HepG2 (cell line): ENCODE data around the gene CLK4. TPM values are rescaled to one million over a fixed set of nuclear protein-coding genes. Genes with fewer than 3 reads are reported as not detected.
A peak's percentile ranks its signal among the peaks of the same experiment; 100 is the strongest.

Experiments used
- ATAC-seq: fragments of 200-7000 bp; cut with Tn5 transposase; 3 replicates; pipeline ENCODE4 v1.9.1; 2020; ENCODE audit warnings: mild to moderate bottlenecking, moderate library complexity
- BruUV-seq: library from RNA; stranded (reverse); fragments of 400-500 nt; replicated peaks from 2 replicates; lab custom pipeline; 2021; lab: Mats Ljungman, UMichigan
- CTCF ChIA-PET: fragments of 300-600 bp; formaldehyde crosslinking; extraction: SDS; loops from one replicate; lab custom pipeline; 2021; ENCODE audit warnings: low total read pairs, inconsistent platforms, low intra/inter-chr PET ratio; lab: Yijun Ruan, JAX
- POLR2A ChIA-PET: fragments of 350-600 bp; sonication (Branson Sonifier 250); formaldehyde crosslinking; loops from one replicate; lab custom pipeline; 2020; ENCODE audit warnings: antibody characterized with exemption, inconsistent platforms; lab: Yijun Ruan, JAX
- DNase-seq: peaks from one replicate; pipeline ENCODE4 v3.0.0-alpha.2; 2015; ENCODE audit warnings: low spot score
- FAIRE-seq: peaks from 3 replicates; lab custom pipeline; 2011; peaks lifted over from hg19 to GRCh38; lab: Jason Lieb, UNC
- H2AFZ ChIP-seq: one replicate; pipeline ENCODE4 v1.6.1; 2011; ENCODE audit warnings: low read length, inconsistent platforms
- H3K27ac ChIP-seq: fragments of 300-600 bp; 3 replicates; pipeline ENCODE4 v1.8.0; 2011; ENCODE audit warnings: mixed run types, mild to moderate bottlenecking, mixed read lengths, low read length, inconsistent platforms; ENCODE audit not compliant: insufficient read depth; ENCODE audit errors: extremely low read length
- H3K27me3 ChIP-seq, 2 experiments: fragments of 200-600 bp in 1 of 2; 2 replicates in 1 of 2; 3 replicates in 1 of 2; pipeline versions ENCODE4 v1.6.0 to v1.8.0; 2011; ENCODE audit warnings: low read length in 2 of 2, mild to moderate bottlenecking in 2 of 2, moderate library complexity in 2 of 2, inconsistent platforms in 1 of 2; ENCODE audit not compliant: insufficient read depth in 2 of 2, control insufficient read depth in 1 of 2
- H3K36me3 ChIP-seq, 2 experiments: fragments of 200-600 bp in 1 of 2; replicated peaks in 1 of 2; 2 replicates in 1 of 2; 3 replicates in 1 of 2; pipeline versions ENCODE4 v1.5.1 to v1.8.0; 2011; ENCODE audit warnings: low read length in 2 of 2, inconsistent platforms in 1 of 2; ENCODE audit not compliant: insufficient read depth in 2 of 2, control insufficient read depth in 1 of 2
- H3K4me1 ChIP-seq: 2 replicates; pipeline ENCODE4 v1.5.1; 2012; ENCODE audit warnings: low read length, inconsistent platforms; ENCODE audit not compliant: insufficient read depth
- H3K4me2 ChIP-seq: 2 replicates; pipeline ENCODE4 v1.6.0; 2011; ENCODE audit warnings: low read depth, low read length, inconsistent platforms
- H3K4me3 ChIP-seq, 3 experiments: fragments of 200-600 bp in 1 of 3; sonication (generic), shearing (Covaris generic) in 1 of 3; replicated peaks in 1 of 3; 2 replicates each; pipeline ENCODE4 v1.5.1; 2011 to 2016; ENCODE audit warnings: low read length in 3 of 3, inconsistent platforms in 2 of 3, low read depth in 2 of 3, mild to moderate bottlenecking in 2 of 3, control low read depth in 1 of 3, mixed read lengths in 1 of 3; ENCODE audit not compliant: insufficient read depth in 1 of 3
- H3K79me2 ChIP-seq: one replicate; pipeline ENCODE4 v1.6.1; 2011; ENCODE audit warnings: low read length, inconsistent platforms; ENCODE audit not compliant: insufficient read depth
- H3K9ac ChIP-seq: 2 replicates; pipeline ENCODE4 v1.6.0; 2011; ENCODE audit warnings: mild to moderate bottlenecking, low read depth, low read length, inconsistent platforms; ENCODE audit not compliant: insufficient read depth
- H3K9me3 ChIP-seq: 2 replicates; pipeline ENCODE4 v1.5.1; 2012; ENCODE audit warnings: mild to moderate bottlenecking, low read length
- H4K20me1 ChIP-seq: 2 replicates; pipeline ENCODE4 v1.6.0; 2011; ENCODE audit warnings: inconsistent platforms, mild to moderate bottlenecking, low read length, moderate library complexity; ENCODE audit not compliant: insufficient read depth
- CAMTA2 ChIP-seq: sonication (generic); formaldehyde crosslinking; IDR thresholded peaks from 2 replicates; pipeline ENCODE4 v1.4.0; 2020; ENCODE audit warnings: mild to moderate bottlenecking, missing genetic modification reagents, borderline replicate concordance
- FOXJ3 ChIP-seq: sonication (generic); formaldehyde crosslinking; IDR thresholded peaks from 2 replicates; pipeline ENCODE4 v1.4.0; 2020; ENCODE audit warnings: missing genetic modification reagents, mild to moderate bottlenecking, borderline replicate concordance
- MEIS2 ChIP-seq: sonication (generic); formaldehyde crosslinking; IDR thresholded peaks from 2 replicates; pipeline ENCODE4 v1.9.0; 2021; ENCODE audit warnings: mild to moderate bottlenecking, missing genetic modification reagents
- MYNN ChIP-seq: sonication (generic); formaldehyde crosslinking; IDR thresholded peaks from 2 replicates; pipeline ENCODE4 v1.4.0; 2020; ENCODE audit warnings: mild to moderate bottlenecking, low read depth, missing genetic modification reagents
- REPIN1 ChIP-seq: sonication (generic); formaldehyde crosslinking; IDR thresholded peaks from 2 replicates; pipeline ENCODE4 v1.8.0; 2022; ENCODE audit warnings: missing genetic modification reagents, low read depth, mild to moderate bottlenecking, borderline replicate concordance
- SMARCE1 ChIP-seq: fragments of 450-650 bp; IDR thresholded peaks from 2 replicates; pipeline ENCODE4 v1.6.1; 2017; ENCODE audit warnings: borderline replicate concordance
- SNAPC2 ChIP-seq: sonication (generic); formaldehyde crosslinking; IDR thresholded peaks from 2 replicates; pipeline ENCODE4 v1.8.1; 2022; ENCODE audit warnings: mild to moderate bottlenecking, missing genetic modification reagents
- TAF1 ChIP-seq: sonication (generic); formaldehyde crosslinking; IDR thresholded peaks from 2 replicates; pipeline ENCODE4 v1.4.0; 2020; ENCODE audit warnings: missing genetic modification reagents
- ZGPAT ChIP-seq: IDR thresholded peaks from 2 replicates; pipeline ENCODE4 v1.6.1; 2016; ENCODE audit warnings: mild to moderate bottlenecking
- ZNF383 ChIP-seq: sonication (generic); formaldehyde crosslinking; IDR thresholded peaks from 2 replicates; pipeline ENCODE4 v1.4.0; 2020; ENCODE audit warnings: missing genetic modification reagents, mild to moderate bottlenecking, borderline replicate concordance
- ZNF619 ChIP-seq: sonication (generic); formaldehyde crosslinking; IDR thresholded peaks from 2 replicates; pipeline ENCODE4 v1.4.0; 2020; ENCODE audit warnings: mild to moderate bottlenecking, missing genetic modification reagents
- ZNF629 ChIP-seq: sonication (generic); formaldehyde crosslinking; conservative IDR thresholded peaks from 2 replicates; pipeline ENCODE4 v1.5.0; 2020; ENCODE audit warnings: missing genetic modification reagents
- ZNF674 ChIP-seq: sonication (generic); formaldehyde crosslinking; IDR thresholded peaks from 2 replicates; pipeline ENCODE4 v1.5.0; 2020; ENCODE audit warnings: low read depth, mild to moderate bottlenecking, missing genetic modification reagents
- ZNF768 ChIP-seq: sonication (generic); formaldehyde crosslinking; IDR thresholded peaks from 2 replicates; pipeline ENCODE4 v1.4.0; 2020; ENCODE audit warnings: missing genetic modification reagents
- ZSCAN20 ChIP-seq: sonication (generic); formaldehyde crosslinking; IDR thresholded peaks from 2 replicates; pipeline ENCODE4 v1.4.0; 2020; ENCODE audit warnings: missing genetic modification reagents, mild to moderate bottlenecking, borderline replicate concordance
- WGBS: methylation state at CpG from one replicate; pipeline ENCODE4 v1.1.6; 2017; ENCODE audit warnings: low lambda C conversion rate; 5-methylcytosine and 5-hydroxymethylcytosine counted together
- in situ Hi-C: cut with HindIII; loops from 2 replicates; pipeline ENCODE4 v1.10.0; 2017; ENCODE audit warnings: low pct_unique_long_range_greater_than_20kb; ENCODE audit not compliant: extremely low pct_ligation_motif_present
- intact Hi-C: fragments of 100-400 bp; cut with micrococcal nuclease; formaldehyde crosslinking; loops from one replicate; pipeline ENCODE4 v1.10.0; 2022; ENCODE audit not compliant: unreplicated experiment
- polyA plus RNA-seq, 8 experiments: library from polyadenylated mRNA; depleted of rRNA in 3 of 8; stranded (reverse) in 7 of 8; unstranded in 1 of 8; fragments of >200 nt; fragmentation: Illumina TruSeq in 4 of 8; extraction: Trizol in 4 of 8; gene quantifications; 2 replicates each; pipeline versions ENCODE4 v1.2.1 to v1.2.3, GENCODE V29; 2011 to 2016; ENCODE audit warnings: low read depth in 4 of 8, missing spikeins in 1 of 8, mixed read lengths in 1 of 8; ENCODE audit not compliant: insufficient read depth in 1 of 8
- total RNA-seq, 5 experiments: library from RNA; depleted of rRNA; stranded (reverse); fragments of >200 nt; fragmentation: Illumina TruSeq; extraction: Trizol; gene quantifications; 2 replicates each; pipeline ENCODE4 v1.2.3, GENCODE V29; 2016; ENCODE audit warnings: low read depth in 1 of 5
- TF ChIP-seq, protein P1 (sequence below): sonication (generic); formaldehyde crosslinking; IDR thresholded peaks from 2 replicates; pipeline ENCODE4 v1.9.0; 2021; ENCODE audit warnings: mild to moderate bottlenecking, missing genetic modification reagents

Gene CLK4
- total and polyA plus RNA-seq, 2 of the 13 experiments (the other 11 are each of a cell fraction or from before 2014, with no cell fraction given) = 17.7 to 18.4 TPM

DNA sequence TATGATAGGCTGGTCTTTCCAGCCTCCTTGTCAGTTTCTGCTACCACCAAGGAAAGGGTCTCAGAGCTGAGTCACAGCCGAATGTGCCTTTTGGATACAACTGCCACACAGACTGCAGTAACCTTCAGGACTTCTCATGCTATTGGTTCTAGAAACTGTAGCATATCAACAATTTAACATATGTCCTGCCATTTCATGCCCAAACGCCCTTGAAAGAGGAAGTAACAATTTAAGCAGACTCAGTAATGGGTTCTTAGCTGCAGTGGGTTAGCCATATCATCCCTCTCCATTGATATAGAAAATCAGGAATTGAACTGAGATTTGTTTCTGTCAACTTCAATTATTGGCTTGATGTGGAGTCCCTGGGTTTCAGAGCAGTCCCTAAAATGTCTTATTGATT is 4.1 kb upstream of the CLK4 start:
- intact Hi-C loops (no loop called here), in situ Hi-C loops (no loop called here)
- Histone ChIP-seq H3K36me3 (no peaks in the 10 kb centered on the region), H3K4me1 (peaks cover 54% of the 10 kb centered on the region), H3K79me2 (peaks cover 5% of the 10 kb centered on the region), H3K27me3 (no peaks in the 10 kb centered on the region; a peak in 1 of 5 replicates), H3K27ac (peak overlapping the region; percentile 66), H3K9me3 (no peaks in the 10 kb centered on the region), H2AFZ (no peak overlapping the region), H3K4me2 (peak overlapping the region; percentile 55), H4K20me1 (no peaks in the 10 kb centered on the region), H3K9ac (peak overlapping the region; percentile 30), H3K4me3 (peak overlapping the region in 1 of 3 experiments; percentile 23; a peak in 1 of 6 replicates)
- ChIA-PET POLR2A (interaction anchor here (1.1 kb wide), 1 partner anchor 8 kb away, joined by 4 read pairs; no protein-coding TSS in a partner anchor), CTCF (no interaction called here)
- 6% methylated on average over 2 of the region's 2 CpGs for WGBS
- FAIRE-seq (no peak), ATAC-seq (no peak), DNase-seq (no peak)
- no TSS peak for BruUV-seq
- TF ChIP-seq ZNF619 (no peak), CAMTA2 (no peak), TAF1 (CRISPR knock-in tag) (peak; percentile 14; the same call in 1 of the 2 replicates), ZGPAT (CRISPR knock-in tag) (peak; percentile 0; the same call in 1 of the 2 replicates), REPIN1 (CRISPR knock-in tag) (no peak), FOXJ3 (CRISPR knock-in tag) (no peak), ZNF383 (no peak), MYNN (CRISPR knock-in tag) (no peak), SMARCE1 (no peak), SNAPC2 (CRISPR knock-in tag) (no peak), ZNF768 (CRISPR knock-in tag) (no peak), MEIS2 (CRISPR knock-in tag) (no peak), ZNF674 (CRISPR knock-in tag) (no peak), ZSCAN20 (CRISPR knock-in tag) (no peak), ZNF629 (CRISPR knock-in tag) (no peak)
- TF ChIP-seq, protein P1, sequence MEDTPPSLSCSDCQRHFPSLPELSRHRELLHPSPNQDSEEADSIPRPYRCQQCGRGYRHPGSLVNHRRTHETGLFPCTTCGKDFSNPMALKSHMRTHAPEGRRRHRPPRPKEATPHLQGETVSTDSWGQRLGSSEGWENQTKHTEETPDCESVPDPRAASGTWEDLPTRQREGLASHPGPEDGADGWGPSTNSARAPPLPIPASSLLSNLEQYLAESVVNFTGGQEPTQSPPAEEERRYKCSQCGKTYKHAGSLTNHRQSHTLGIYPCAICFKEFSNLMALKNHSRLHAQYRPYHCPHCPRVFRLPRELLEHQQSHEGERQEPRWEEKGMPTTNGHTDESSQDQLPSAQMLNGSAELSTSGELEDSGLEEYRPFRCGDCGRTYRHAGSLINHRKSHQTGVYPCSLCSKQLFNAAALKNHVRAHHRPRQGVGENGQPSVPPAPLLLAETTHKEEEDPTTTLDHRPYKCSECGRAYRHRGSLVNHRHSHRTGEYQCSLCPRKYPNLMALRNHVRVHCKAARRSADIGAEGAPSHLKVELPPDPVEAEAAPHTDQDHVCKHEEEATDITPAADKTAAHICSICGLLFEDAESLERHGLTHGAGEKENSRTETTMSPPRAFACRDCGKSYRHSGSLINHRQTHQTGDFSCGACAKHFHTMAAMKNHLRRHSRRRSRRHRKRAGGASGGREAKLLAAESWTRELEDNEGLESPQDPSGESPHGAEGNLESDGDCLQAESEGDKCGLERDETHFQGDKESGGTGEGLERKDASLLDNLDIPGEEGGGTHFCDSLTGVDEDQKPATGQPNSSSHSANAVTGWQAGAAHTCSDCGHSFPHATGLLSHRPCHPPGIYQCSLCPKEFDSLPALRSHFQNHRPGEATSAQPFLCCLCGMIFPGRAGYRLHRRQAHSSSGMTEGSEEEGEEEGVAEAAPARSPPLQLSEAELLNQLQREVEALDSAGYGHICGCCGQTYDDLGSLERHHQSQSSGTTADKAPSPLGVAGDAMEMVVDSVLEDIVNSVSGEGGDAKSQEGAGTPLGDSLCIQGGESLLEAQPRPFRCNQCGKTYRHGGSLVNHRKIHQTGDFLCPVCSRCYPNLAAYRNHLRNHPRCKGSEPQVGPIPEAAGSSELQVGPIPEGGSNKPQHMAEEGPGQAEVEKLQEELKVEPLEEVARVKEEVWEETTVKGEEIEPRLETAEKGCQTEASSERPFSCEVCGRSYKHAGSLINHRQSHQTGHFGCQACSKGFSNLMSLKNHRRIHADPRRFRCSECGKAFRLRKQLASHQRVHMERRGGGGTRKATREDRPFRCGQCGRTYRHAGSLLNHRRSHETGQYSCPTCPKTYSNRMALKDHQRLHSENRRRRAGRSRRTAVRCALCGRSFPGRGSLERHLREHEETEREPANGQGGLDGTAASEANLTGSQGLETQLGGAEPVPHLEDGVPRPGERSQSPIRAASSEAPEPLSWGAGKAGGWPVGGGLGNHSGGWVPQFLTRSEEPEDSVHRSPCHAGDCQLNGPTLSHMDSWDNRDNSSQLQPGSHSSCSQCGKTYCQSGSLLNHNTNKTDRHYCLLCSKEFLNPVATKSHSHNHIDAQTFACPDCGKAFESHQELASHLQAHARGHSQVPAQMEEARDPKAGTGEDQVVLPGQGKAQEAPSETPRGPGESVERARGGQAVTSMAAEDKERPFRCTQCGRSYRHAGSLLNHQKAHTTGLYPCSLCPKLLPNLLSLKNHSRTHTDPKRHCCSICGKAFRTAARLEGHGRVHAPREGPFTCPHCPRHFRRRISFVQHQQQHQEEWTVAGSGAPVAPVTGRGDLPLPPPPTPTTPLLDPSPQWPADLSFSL = no peak
